GM12878 (cell line): Measurements from ENCODE around the gene AGBL1. TPM values are rescaled to one million over a fixed set of nuclear protein-coding genes. Genes with fewer than 3 reads are reported as not detected.

Experiments used
- CHD2 ChIP-seq: IDR thresholded peaks from 2 replicates; pipeline ENCODE4 v1.6.1; 2011; ENCODE audit warnings: low read depth, low read length, improper control_type of control experiment, borderline replicate concordance
- CREM ChIP-seq: IDR thresholded peaks from 2 replicates; pipeline ENCODE4 v1.6.1; 2014; ENCODE audit warnings: antibody characterized with exemption, low read depth
- HCFC1 ChIP-seq: fragments of 150-350 bp; IDR thresholded peaks from 2 replicates; pipeline ENCODE4 v1.6.1; 2014; ENCODE audit warnings: low read length
- IRF5 ChIP-seq: fragments of 450-650 bp; IDR thresholded peaks from 2 replicates; pipeline ENCODE4 v1.6.1; 2017; ENCODE audit warnings: borderline replicate concordance
- MYB ChIP-seq: fragments of 150-350 bp; IDR thresholded peaks from 2 replicates; pipeline ENCODE4 v1.6.1; 2014; ENCODE audit warnings: mild to moderate bottlenecking, low read depth, low read length, borderline replicate concordance
- PAX5 ChIP-seq: IDR thresholded peaks from 2 replicates; pipeline ENCODE4 v1.6.1; 2011; ENCODE audit warnings: low read depth, low read length, borderline replicate concordance
- PML ChIP-seq: IDR thresholded peaks from 2 replicates; pipeline ENCODE4 v1.6.1; 2012; ENCODE audit warnings: low read length, inconsistent platforms
- SP1 ChIP-seq: IDR thresholded peaks from one replicate; pipeline ENCODE4 v1.6.1; 2011; ENCODE audit warnings: low read depth, low read length
- STAT1 ChIP-seq: fragments of 450-650 bp; conservative IDR thresholded peaks from 2 replicates; pipeline ENCODE4 v1.6.1; 2014; ENCODE audit warnings: antibody characterized with exemption, mild to moderate bottlenecking
- SUZ12 ChIP-seq: fragments of 200-600 bp; sonication (generic); IDR thresholded peaks from one replicate; pipeline ENCODE4 v1.6.1; 2018; ENCODE audit warnings: antibody characterized with exemption, mild to moderate bottlenecking; ENCODE audit not compliant: unreplicated experiment
- ZNF217 ChIP-seq: fragments of 450-650 bp; IDR thresholded peaks from 2 replicates; pipeline ENCODE4 v1.6.1; 2017; ENCODE audit warnings: antibody characterized with exemption, mild to moderate bottlenecking
- polyA plus RNA-seq, 11 experiments: library from polyadenylated mRNA; depleted of rRNA in 4 of 11; unstranded in 6 of 11; stranded (reverse) in 5 of 11; fragments of >200 nt; fragmentation: Nextera tagmentation in 4 of 11; fragmentation: Illumina TruSeq in 1 of 11; extraction: Ambion mirVana in 4 of 11; extraction: Trizol in 1 of 11; gene quantifications; 1 replicate in 1 of 11; 2 replicates in 10 of 11; pipeline versions ENCODE4 v1.2.1 to v1.2.3, GENCODE V29; 2011 to 2016; ENCODE audit warnings: inconsistent platforms in 2 of 11, missing spikeins in 2 of 11, low read depth in 1 of 11
- total RNA-seq, 4 experiments: library from RNA; depleted of rRNA in 3 of 4; stranded (reverse); fragments of >200 nt in 3 of 4; fragmentation: Illumina TruSeq in 1 of 4; extraction: Trizol in 1 of 4; gene quantifications; 2 replicates each; pipeline versions ENCODE4 v1.2.1 to v1.2.3, GENCODE V29; 2013 to 2021
- TF ChIP-seq, protein P1 (sequence below): IDR thresholded peaks from 2 replicates; pipeline ENCODE4 v1.6.1; 2012; ENCODE audit warnings: mild to moderate bottlenecking, low read depth, low read length
- TF ChIP-seq, protein P2 (sequence below): IDR thresholded peaks from 2 replicates; pipeline ENCODE4 v1.6.1; 2011; ENCODE audit warnings: borderline replicate concordance, low read depth, mild to moderate bottlenecking, moderate library complexity, mixed read lengths, low read length; ENCODE audit not compliant: insufficient read depth; ENCODE audit errors: extremely low read length

AGBL1 gene
- total and polyA plus RNA-seq, 10 of the 15 experiments (the other 5 are each of a cell fraction or from before 2014, with no cell fraction given), result not detected

GRCh38 chr15:86041399-86041798, 38.3 kb upstream of the AGBL1 start (continued):
- TF ChIP-seq, protein P1, sequence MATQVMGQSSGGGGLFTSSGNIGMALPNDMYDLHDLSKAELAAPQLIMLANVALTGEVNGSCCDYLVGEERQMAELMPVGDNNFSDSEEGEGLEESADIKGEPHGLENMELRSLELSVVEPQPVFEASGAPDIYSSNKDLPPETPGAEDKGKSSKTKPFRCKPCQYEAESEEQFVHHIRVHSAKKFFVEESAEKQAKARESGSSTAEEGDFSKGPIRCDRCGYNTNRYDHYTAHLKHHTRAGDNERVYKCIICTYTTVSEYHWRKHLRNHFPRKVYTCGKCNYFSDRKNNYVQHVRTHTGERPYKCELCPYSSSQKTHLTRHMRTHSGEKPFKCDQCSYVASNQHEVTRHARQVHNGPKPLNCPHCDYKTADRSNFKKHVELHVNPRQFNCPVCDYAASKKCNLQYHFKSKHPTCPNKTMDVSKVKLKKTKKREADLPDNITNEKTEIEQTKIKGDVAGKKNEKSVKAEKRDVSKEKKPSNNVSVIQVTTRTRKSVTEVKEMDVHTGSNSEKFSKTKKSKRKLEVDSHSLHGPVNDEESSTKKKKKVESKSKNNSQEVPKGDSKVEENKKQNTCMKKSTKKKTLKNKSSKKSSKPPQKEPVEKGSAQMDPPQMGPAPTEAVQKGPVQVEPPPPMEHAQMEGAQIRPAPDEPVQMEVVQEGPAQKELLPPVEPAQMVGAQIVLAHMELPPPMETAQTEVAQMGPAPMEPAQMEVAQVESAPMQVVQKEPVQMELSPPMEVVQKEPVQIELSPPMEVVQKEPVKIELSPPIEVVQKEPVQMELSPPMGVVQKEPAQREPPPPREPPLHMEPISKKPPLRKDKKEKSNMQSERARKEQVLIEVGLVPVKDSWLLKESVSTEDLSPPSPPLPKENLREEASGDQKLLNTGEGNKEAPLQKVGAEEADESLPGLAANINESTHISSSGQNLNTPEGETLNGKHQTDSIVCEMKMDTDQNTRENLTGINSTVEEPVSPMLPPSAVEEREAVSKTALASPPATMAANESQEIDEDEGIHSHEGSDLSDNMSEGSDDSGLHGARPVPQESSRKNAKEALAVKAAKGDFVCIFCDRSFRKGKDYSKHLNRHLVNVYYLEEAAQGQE, result no peak
- no peak for TF ChIP-seq CREM
- TF ChIP-seq, protein P2, sequence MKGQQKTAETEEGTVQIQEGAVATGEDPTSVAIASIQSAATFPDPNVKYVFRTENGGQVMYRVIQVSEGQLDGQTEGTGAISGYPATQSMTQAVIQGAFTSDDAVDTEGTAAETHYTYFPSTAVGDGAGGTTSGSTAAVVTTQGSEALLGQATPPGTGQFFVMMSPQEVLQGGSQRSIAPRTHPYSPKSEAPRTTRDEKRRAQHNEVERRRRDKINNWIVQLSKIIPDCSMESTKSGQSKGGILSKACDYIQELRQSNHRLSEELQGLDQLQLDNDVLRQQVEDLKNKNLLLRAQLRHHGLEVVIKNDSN, result no peak
- no peak for TF ChIP-seq CHD2
- no peak for TF ChIP-seq IRF5
- no peak for TF ChIP-seq SP1
- TF ChIP-seq ZNF217, result no peak
- no peak for TF ChIP-seq MYB
- TF ChIP-seq HCFC1, result no peak
- no peak for TF ChIP-seq STAT1
- no peak for TF ChIP-seq PML
- no peak for TF ChIP-seq PAX5
- TF ChIP-seq SUZ12, result no peak
